ENCODE data around the gene PARVA.

The PARVA gene

GRCh38 chr11:12376259-12377081, 901 bp upstream of the PARVA start:
- DNase-seq (ENCODE audit: low spot score) = peak; percentile 40

GRCh38 chr11:12377824-12378593, 638 bp downstream of the PARVA start:
- peak; percentile 84 for DNase-seq (ENCODE audit: low spot score)

- no peak for DNase-seq (ENCODE audit: low spot score)
These were observed 3.4 kb downstream of the PARVA start for GRCh38 chr11:12380565-12381325.

GRCh38 chr11:12381875-12382274, 4.5 kb downstream of the PARVA start:
- DNase-seq (ENCODE audit: low spot score) = no peak

GRCh38 chr11:12382451-12382850, 5.1 kb downstream of the PARVA start:
- DNase-seq (ENCODE audit: low spot score) = no peak

GRCh38 chr11:12386309-12386708, 8.9 kb downstream of the PARVA start:
- DNase-seq (ENCODE audit: low spot score) = no peak

- no peak for DNase-seq (ENCODE audit: low spot score)
These were observed 9.4 kb downstream of the PARVA start for GRCh38 chr11:12386745-12387144.

- DNase-seq (ENCODE audit: low spot score) = no peak
These were observed 10.8 kb downstream of the PARVA start for GRCh38 chr11:12388173-12388572.

- no peak for DNase-seq (ENCODE audit: low spot score)
These were observed 11.7 kb downstream of the PARVA start for GRCh38 chr11:12388939-12389670.

GRCh38 chr11:12389676-12390657, 12.6 kb downstream of the PARVA start:
- no peak for DNase-seq (ENCODE audit: low spot score)

GRCh38 chr11:12390687-12391110, 13.3 kb downstream of the PARVA start:
- DNase-seq (ENCODE audit: low spot score) = no peak

- no peak for DNase-seq (ENCODE audit: low spot score)
These were observed 15.3 kb downstream of the PARVA start for GRCh38 chr11:12392672-12393071.

GRCh38 chr11:12393691-12394090, 16.3 kb downstream of the PARVA start:
- no peak for DNase-seq (ENCODE audit: low spot score)

GRCh38 chr11:12394601-12395000, 17.2 kb downstream of the PARVA start:
- no peak for DNase-seq (ENCODE audit: low spot score)

GRCh38 chr11:12395333-12395732, 18.0 kb downstream of the PARVA start:
- DNase-seq (ENCODE audit: low spot score) = no peak

GRCh38 chr11:12397931-12398334, 20.6 kb downstream of the PARVA start:
- peak; percentile 81 for DNase-seq (ENCODE audit: low spot score)

GRCh38 chr11:12399355-12399754, 22.0 kb downstream of the PARVA start:
- DNase-seq (ENCODE audit: low spot score) = no peak

- no peak for DNase-seq (ENCODE audit: low spot score)
These were observed 24.7 kb downstream of the PARVA start for GRCh38 chr11:12402025-12402424.

GRCh38 chr11:12402691-12403120, 25.3 kb downstream of the PARVA start:
- DNase-seq (ENCODE audit: low spot score) = no peak
